Femur (tissue), 1 donor: ENCODE measurements around the gene DNER.

Experiments used
- DNase-seq: peaks from one replicate; pipeline ENCODE4 v3.0.0-alpha.2; 2017

The DNER gene

GRCh38 chr2:229313591-229313990 is 400.8 kb downstream of the DNER start:
- no peak for DNase-seq
